Omental fat pad (tissue), 4 donors: ENCODE measurements around the gene THRB. TPM values are rescaled to one million over a fixed set of nuclear protein-coding genes. Genes with fewer than 3 reads are reported as not detected.

Experiments
- ATAC-seq: fragments of 150-250 bp; one replicate; pipeline ENCODE4 v1.9.1; 2016; ENCODE audit warnings: mild to moderate bottlenecking, moderate library complexity; ENCODE audit not compliant: low FRiP score
- DNase-seq: peaks from one replicate; pipeline ENCODE4 v3.0.0-alpha.2; 2019; ENCODE audit warnings: low spot score
- CTCF ChIP-seq, 3 donors: fragments of 450-650 bp; IDR thresholded peaks; one replicate each; pipeline ENCODE4 v1.5.1; 2016 to 2017; ENCODE audit warnings: antibody characterized with exemption in 3 of 3, mild to moderate bottlenecking in 3 of 3, moderate library complexity in 2 of 3
- total RNA-seq, 4 donors: library from RNA; depleted of rRNA; stranded (reverse); fragments of >200 nt; gene quantifications; one replicate each; pipeline ENCODE4 v1.1.0, GENCODE V29; 2016

Gene THRB
- total RNA-seq, 4 donors from 2014 or later = 18.6 to 28.0 (median 23.9) TPM

- ATAC-seq = no peak
- TF ChIP-seq CTCF (IDR thresholded peaks at IDR 0.05) = no peak
- no peak for DNase-seq
Measured at GRCh38 chr3:24182756-24183155, 311.9 kb downstream of the THRB start.

GRCh38 chr3:24181256-24181655 lies 313.4 kb downstream of the THRB start:
- no peak for TF ChIP-seq CTCF (IDR thresholded peaks at IDR 0.05)
- DNase-seq (no peak), ATAC-seq (no peak)

GRCh38 chr3:24180616-24181015 lies 314.0 kb downstream of the THRB start:
- TF ChIP-seq CTCF (IDR thresholded peaks at IDR 0.05) = no peak
- ATAC-seq (no peak), DNase-seq (no peak)

- ATAC-seq (no peak), DNase-seq (no peak)
- TF ChIP-seq CTCF (IDR thresholded peaks at IDR 0.05) = no peak
Measured at GRCh38 chr3:24177201-24177600, 317.4 kb downstream of the THRB start.

GRCh38 chr3:24174614-24175013 lies 320.0 kb downstream of the THRB start:
- no peak for DNase-seq
- no peak for ATAC-seq
- TF ChIP-seq CTCF (IDR thresholded peaks at IDR 0.05) = no peak

GRCh38 chr3:24168977-24169376 lies 325.7 kb downstream of the THRB start:
- TF ChIP-seq CTCF (IDR thresholded peaks at IDR 0.05) = no peak
- DNase-seq = no peak
- no peak for ATAC-seq

GRCh38 chr3:24167429-24167828 lies 327.2 kb downstream of the THRB start:
- DNase-seq (no peak), ATAC-seq (no peak)
- no peak for TF ChIP-seq CTCF (IDR thresholded peaks at IDR 0.05)
